Testis (tissue), 2 donors: ENCODE measurements around the gene TTBK2.
A peak's percentile ranks its signal among the peaks of the same experiment; 100 is the strongest.

Experiments
- CTCF ChIP-seq, 3 experiments: fragments of 450-650 bp in 2 of 3; fragments of 200-600 bp in 1 of 3; sonication (generic) in 1 of 3; IDR thresholded peaks; one replicate each; pipeline ENCODE4 v1.5.1; 2016 to 2019; ENCODE audit warnings: antibody characterized with exemption in 3 of 3, mild to moderate bottlenecking in 2 of 3, moderate library complexity in 1 of 3
- POLR2A ChIP-seq: fragments of 450-650 bp; IDR thresholded peaks from one replicate; pipeline ENCODE4 v1.6.1; 2017; ENCODE audit warnings: antibody characterized with exemption, mild to moderate bottlenecking, moderate library complexity

- TF ChIP-seq POLR2A = no peak
- TF ChIP-seq CTCF (IDR thresholded peaks at IDR 0.05) = peak in 1 of 3 experiments; percentile 4
Measured at GRCh38 chr15:42737529-42738328, 182.8 kb downstream of the TTBK2 start.
